ENCODE results near the gene PHB1.
"Not testable (repeated sequence)": the region's sequence is repeated elsewhere in the genome, so short reads cannot be mapped to it uniquely, and the experiment has no call there.

Gene PHB1

GRCh38 chr17:49439305-49439672 is 24.6 kb upstream of the PHB1 start:
- DNase-seq, result no peak

GRCh38 chr17:49438436-49439278 is 24.0 kb upstream of the PHB1 start:
- DNase-seq, result peak; percentile 60

DNA sequence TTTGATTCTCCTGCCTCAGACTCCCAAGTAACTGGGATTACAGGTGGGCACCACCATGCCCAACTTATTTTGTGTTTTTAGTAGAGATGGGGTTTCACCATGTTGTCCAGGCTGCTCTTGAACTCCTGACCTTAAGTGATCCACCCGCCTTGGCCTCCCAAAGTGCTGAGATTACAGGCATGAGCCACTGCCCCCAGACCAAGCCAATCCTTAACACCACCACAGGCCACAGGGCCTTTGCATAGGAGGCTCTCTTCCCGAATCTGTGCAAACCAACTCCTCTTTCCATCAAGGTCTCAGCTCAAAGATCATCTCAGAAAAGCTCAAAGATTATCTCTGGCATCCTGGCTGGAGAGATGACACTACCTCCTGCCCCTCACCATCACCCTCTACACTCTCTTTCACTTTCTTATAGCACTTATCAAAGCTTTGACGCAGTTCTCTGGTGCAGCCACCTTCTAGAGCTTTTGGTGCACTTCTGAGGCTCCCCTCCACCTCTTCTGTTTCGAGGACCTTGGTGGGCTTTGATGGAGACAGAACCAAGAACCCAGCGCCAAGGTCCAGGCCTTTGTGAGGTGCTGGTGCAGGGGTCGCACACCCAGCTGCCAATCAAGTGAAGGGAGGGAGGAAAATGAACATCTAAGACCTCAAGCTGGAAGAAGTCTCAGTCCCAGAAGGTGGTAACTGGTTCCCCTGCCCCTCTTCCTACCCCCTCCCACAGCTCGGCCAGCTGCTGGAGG is 23.2 kb upstream of the PHB1 start:
- no peak for DNase-seq

- no peak for DNase-seq
Observed at GRCh38 chr17:49436174-49436573, 21.5 kb upstream of the PHB1 start.

GRCh38 chr17:49435671-49436029 is 21.0 kb upstream of the PHB1 start:
- DNase-seq, result no peak

GRCh38 chr17:49434821-49435670 is 20.4 kb upstream of the PHB1 start:
- DNase-seq, result peak; percentile 60

GRCh38 chr17:49433000-49433694 is 18.5 kb upstream of the PHB1 start:
- DNase-seq, result no peak

- DNase-seq, result no peak
Observed at GRCh38 chr17:49431743-49432142, 17.1 kb upstream of the PHB1 start.

DNA sequence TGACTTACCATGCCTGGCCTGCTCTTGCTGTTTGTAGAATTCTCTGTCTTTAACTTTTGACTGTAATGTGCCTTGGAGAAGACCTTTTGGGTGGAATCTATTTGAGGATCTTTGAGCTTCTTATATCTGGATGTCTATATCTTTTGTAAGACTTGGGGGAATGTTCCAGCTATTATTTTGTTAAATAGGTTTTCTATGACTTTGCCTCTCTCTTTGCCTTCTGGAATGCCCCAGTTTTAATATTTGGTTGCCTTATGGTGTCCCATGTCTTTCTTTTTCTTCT is 10.3 kb upstream of the PHB1 start:
- no peak for DNase-seq

- not testable (repeated sequence) for DNase-seq
Observed at GRCh38 chr17:49424276-49425003, 9.8 kb upstream of the PHB1 start.

DNA sequence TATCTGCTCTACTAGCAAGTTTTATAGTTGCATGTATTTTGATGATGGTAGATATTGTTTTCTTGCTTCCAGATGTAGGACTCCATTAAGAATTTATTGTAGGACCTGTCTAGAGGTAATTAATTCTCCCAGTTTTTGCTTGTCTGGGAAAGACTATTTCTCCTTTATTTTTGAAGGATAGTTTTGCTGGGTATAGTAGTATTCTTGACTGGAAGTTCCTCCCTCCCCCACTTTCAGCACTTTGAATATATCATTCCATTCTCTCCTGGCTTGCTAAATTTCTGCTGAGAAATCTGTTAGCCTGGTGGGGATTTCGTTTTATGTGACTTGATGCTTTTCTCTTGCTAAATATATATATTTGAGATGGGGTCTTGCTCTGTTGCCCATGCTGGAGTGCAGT is 8.0 kb upstream of the PHB1 start:
- DNase-seq, result no peak

GRCh38 chr17:49419761-49420160 is 5.1 kb upstream of the PHB1 start:
- not testable (repeated sequence) for DNase-seq

- DNase-seq, result not testable (repeated sequence)
Observed at GRCh38 chr17:49418754-49419740, 4.4 kb upstream of the PHB1 start.

- DNase-seq, result no peak
Observed at GRCh38 chr17:49414271-49414621, 436 bp downstream of the PHB1 start.

DNA sequence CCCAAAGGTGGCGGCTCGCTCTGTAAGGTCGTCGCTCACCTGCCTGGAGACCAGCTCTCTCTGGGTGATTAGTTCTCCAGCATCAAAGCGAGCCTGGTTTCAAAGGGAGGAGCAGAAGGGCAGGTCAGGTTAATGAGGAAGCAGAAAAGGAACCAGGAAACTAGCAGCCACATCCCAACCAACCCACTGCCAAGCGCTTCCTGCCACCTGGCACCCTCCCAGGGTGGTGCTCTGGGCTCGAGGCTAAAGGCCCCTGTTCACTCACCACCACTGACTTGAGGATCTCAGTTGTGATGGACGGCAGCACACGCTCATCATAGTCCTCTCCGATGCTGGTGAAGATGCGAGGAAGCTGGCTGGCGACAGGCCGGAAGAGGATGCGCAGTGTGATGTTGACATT is 5.6 kb downstream of the PHB1 start:
- no peak for DNase-seq

DNA sequence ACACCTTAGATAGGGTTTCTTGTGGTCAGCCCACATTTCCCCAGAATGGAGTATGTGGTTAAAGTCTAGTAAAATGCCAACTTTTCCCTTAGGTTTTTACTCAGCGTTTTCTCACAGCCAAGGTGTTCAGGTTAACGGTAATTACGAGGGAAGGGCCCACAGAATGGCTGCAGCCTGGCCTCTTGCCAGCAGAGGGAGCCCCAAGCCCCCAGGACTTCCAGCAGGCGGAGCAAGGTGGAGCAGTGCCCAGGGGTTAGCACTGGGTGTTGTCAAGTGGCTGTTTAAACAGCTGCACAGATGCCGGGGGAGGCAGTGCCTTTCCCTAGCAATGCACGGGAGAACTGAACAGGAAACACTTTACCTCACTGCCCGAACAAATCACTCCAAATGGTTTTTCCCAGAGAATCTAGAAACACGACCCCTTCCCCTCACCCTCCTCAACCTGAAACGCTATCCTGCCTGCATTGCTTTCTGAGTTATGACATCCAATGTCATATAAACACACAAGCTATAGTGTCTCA is 6.6 kb downstream of the PHB1 start:
- peak; percentile 84 for DNase-seq

DNA sequence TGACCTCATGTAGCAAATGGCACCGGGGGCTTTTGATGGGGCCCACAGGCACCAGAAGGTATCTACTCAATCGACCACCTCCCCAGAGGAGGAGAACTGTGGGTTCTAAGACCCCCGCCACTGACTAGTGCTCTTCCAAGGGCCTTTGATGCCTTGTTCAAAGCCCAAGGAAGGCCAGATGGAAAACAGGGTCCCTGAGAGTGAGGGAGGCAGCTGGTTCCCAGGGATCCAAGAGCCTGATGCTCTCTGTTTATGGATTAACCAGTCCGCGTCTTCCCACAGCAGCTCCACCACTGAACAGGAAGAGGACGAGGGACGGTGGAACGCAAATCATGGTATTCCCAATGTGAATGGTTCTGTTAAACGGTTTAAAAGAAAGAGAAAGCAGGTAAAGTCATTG is 7.6 kb downstream of the PHB1 start:
- DNase-seq, result no peak

DNA sequence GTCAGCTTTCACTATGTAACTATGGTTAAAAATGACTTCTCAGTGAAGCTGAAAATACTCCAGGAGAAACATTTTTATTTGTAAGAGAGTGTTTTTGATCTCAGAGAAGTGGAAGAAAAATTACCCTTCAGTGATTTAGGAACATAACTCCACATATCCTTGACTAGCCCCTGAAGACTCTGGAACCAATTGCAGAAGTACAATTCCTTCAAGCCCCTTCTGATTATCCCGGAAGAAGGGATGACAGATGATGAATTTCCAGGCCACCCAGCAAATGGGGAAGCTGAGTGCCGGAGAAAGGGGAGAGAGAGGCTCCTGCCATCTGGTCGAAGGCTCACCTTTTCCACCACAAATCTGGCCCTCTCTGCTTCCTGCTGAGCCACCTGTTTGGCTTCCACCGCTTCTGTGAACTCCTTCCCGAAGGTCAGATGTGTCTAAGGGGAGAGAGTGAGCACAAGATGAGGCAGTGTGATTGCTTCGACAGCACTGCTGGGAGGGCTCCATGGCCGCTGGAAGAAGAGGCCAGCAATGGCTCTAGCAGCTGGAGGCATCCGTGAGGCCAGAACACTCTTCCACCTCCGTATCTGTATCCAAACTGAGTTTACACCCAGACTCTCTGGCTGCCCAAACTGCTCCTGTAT is 8.1 kb downstream of the PHB1 start:
- no peak for DNase-seq

DNA sequence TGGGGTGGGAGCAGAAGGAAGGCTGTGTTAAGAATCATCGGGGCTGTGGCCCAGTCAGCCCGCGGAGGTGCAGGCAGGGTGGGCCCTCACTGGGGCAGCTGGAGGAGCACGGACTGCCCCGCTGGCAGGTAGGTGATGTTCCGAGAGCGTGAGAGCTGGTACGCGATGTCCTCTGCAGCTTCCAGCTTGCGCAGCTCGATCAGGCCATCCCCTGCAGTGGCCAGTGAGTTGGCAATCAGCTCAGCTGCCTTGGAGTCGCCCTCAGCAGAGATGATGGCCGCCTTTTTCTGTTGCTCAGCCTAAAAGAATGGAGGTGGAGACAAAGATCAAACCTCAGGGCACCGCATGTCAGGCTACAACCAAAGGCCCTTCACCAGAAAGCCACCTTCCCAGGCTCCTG is 9.8 kb downstream of the PHB1 start:
- no peak for DNase-seq

- DNase-seq, result no peak
Observed at GRCh38 chr17:49404361-49404760, 10.3 kb downstream of the PHB1 start.

Measured in RPMI8226 (cell line).